ENCODE data around the gene PPP1R12A.
"Not testable (repeated sequence)": the region's sequence is repeated elsewhere in the genome, so short reads cannot be mapped to it uniquely, and the experiment has no call there.

Gene PPP1R12A

GRCh38 chr12:79826267-79827128 is 108.4 kb downstream of the PPP1R12A start:
- no peak overlapping the region for H3K4me3 ChIP-seq (replicated peaks; ENCODE audit: insufficient read depth, low read length)
- TF ChIP-seq REST (IDR thresholded peaks at IDR 0.05; ENCODE audit: insufficient replicate concordance, low read depth) (no peak), GABPA (IDR thresholded peaks at IDR 0.05; ENCODE audit: low read depth) (no peak), SPI1 (IDR thresholded peaks at IDR 0.05; ENCODE audit: borderline replicate concordance, low read depth) (no peak), CTCF (IDR thresholded peaks at IDR 0.05; ENCODE audit: insufficient read depth, low read length) (no peak), POLR2AphosphoS5 (IDR thresholded peaks at IDR 0.05; ENCODE audit: low read depth) (no peak)
- DNase-seq (ENCODE audit: low read depth in 1 of 2, low spot score in 1 of 2), result no peak
- H3K27ac ChIP-seq (replicated peaks), result no peak overlapping the region
- H3K27me3 ChIP-seq (ENCODE audit: insufficient read depth, poor library complexity, severe bottlenecking), result no peaks in the 10 kb centered on the region

- DNase-seq (ENCODE audit: low read depth in 1 of 2, low spot score in 1 of 2), result no peak
- TF ChIP-seq GABPA (IDR thresholded peaks at IDR 0.05; ENCODE audit: low read depth), result no peak
- no peak for TF ChIP-seq REST (IDR thresholded peaks at IDR 0.05; ENCODE audit: insufficient replicate concordance, low read depth)
- no peak for TF ChIP-seq SPI1 (IDR thresholded peaks at IDR 0.05; ENCODE audit: borderline replicate concordance, low read depth)
- no peak for TF ChIP-seq POLR2AphosphoS5 (IDR thresholded peaks at IDR 0.05; ENCODE audit: low read depth)
- no peak for TF ChIP-seq CTCF (IDR thresholded peaks at IDR 0.05; ENCODE audit: insufficient read depth, low read length)
- no peaks in the 10 kb centered on the region for H3K27me3 ChIP-seq (ENCODE audit: insufficient read depth, poor library complexity, severe bottlenecking)
- H3K4me3 ChIP-seq (replicated peaks; ENCODE audit: insufficient read depth, low read length), result no peak overlapping the region
- H3K27ac ChIP-seq (replicated peaks), result no peak overlapping the region
Measured at GRCh38 chr12:79822475-79822874, 112.4 kb downstream of the PPP1R12A start.

- no peak for TF ChIP-seq GABPA (IDR thresholded peaks at IDR 0.05; ENCODE audit: low read depth)
- no peak for TF ChIP-seq REST (IDR thresholded peaks at IDR 0.05; ENCODE audit: insufficient replicate concordance, low read depth)
- TF ChIP-seq CTCF (IDR thresholded peaks at IDR 0.05; ENCODE audit: insufficient read depth, low read length), result no peak
- TF ChIP-seq POLR2AphosphoS5 (IDR thresholded peaks at IDR 0.05; ENCODE audit: low read depth), result no peak
- TF ChIP-seq SPI1 (IDR thresholded peaks at IDR 0.05; ENCODE audit: borderline replicate concordance, low read depth), result no peak
- H3K27ac ChIP-seq (replicated peaks), result no peak overlapping the region
- H3K27me3 ChIP-seq (ENCODE audit: insufficient read depth, poor library complexity, severe bottlenecking), result no peaks in the 10 kb centered on the region
- H3K4me3 ChIP-seq (replicated peaks; ENCODE audit: insufficient read depth, low read length), result no peak overlapping the region
- no peak for DNase-seq (ENCODE audit: low read depth in 1 of 2, low spot score in 1 of 2)
Measured at GRCh38 chr12:79818856-79819255, 116.0 kb downstream of the PPP1R12A start.

GRCh38 chr12:79784366-79785065 is 150.4 kb downstream of the PPP1R12A start:
- DNase-seq (ENCODE audit: low read depth in 1 of 2, low spot score in 1 of 2); H3K4me3 ChIP-seq (replicated peaks; ENCODE audit: insufficient read depth, low read length); H3K27ac ChIP-seq (replicated peaks); H3K27me3 ChIP-seq (ENCODE audit: insufficient read depth, poor library complexity, severe bottlenecking): not testable (repeated sequence)

All from HL-60 (cell line).